AML-193 (cell line): ENCODE measurements around the gene TRMO.
"Not testable (repeated sequence)": the region's sequence is repeated elsewhere in the genome, so short reads cannot be mapped to it uniquely, and the experiment has no call there.

Experiments
- DNase-seq, 2 experiments: peaks; one replicate each; lab custom pipeline; 2025; lab: John Stamatoyannopoulos, UW

TRMO gene, protein sequence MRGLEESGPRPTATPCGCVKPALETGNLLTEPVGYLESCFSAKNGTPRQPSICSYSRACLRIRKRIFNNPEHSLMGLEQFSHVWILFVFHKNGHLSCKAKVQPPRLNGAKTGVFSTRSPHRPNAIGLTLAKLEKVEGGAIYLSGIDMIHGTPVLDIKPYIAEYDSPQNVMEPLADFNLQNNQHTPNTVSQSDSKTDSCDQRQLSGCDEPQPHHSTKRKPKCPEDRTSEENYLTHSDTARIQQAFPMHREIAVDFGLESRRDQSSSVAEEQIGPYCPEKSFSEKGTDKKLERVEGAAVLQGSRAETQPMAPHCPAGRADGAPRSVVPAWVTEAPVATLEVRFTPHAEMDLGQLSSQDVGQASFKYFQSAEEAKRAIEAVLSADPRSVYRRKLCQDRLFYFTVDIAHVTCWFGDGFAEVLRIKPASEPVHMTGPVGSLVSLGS

GRCh38 chr9:97921959-97922724 is at the start of gene TRMO:
TSS of gene TRMO (minus strand) at chr9:97922500. CDS start at chr9:97922493, 7 bp downstream.
- peak; percentile 88 to 89 for DNase-seq

DNA sequence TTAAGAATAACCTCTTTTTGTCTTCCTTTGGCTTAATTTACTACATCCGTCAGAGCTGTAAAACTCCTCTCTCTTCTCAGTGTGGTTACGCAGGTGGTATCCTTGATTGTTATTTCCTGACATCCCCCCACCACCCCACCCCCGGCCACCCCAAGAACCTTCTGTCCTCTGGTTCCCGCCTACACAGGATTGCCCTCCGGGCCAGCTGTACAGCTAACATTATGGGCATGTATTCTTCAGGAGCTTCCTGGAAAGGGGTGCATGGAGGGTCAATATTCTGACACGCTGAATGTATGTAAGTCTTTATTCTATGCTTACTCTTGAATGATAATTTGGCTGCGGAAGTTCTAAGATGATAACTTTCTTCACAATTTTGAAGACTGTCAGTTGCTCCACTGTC is 47.9 kb upstream of the TRMO start:
- DNase-seq: no peak

- DNase-seq: no peak
Measured at GRCh38 chr9:97969014-97969413, 46.7 kb upstream of the TRMO start.

DNA sequence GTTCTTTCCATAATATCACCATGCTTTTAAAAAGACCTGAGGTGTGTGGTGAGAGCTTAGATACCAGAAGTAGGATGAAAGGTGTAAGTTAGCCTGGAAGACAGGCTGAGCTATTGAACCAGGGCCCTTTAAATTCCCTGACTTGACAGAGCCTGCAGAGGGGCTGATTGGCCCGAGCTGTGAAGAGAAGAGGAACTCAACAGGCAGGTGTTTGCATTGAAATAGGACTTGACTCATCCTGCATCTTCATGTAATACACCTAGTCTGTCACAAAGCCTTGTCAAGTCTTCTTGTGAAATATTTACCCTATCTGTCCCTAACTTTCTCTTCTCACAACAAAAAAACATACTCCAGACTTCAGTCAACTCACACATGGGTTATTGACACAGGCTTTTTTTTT is 44.2 kb upstream of the TRMO start:
- DNase-seq: no peak

GRCh38 chr9:97964901-97965300 is 42.6 kb upstream of the TRMO start:
- no peak for DNase-seq

DNA sequence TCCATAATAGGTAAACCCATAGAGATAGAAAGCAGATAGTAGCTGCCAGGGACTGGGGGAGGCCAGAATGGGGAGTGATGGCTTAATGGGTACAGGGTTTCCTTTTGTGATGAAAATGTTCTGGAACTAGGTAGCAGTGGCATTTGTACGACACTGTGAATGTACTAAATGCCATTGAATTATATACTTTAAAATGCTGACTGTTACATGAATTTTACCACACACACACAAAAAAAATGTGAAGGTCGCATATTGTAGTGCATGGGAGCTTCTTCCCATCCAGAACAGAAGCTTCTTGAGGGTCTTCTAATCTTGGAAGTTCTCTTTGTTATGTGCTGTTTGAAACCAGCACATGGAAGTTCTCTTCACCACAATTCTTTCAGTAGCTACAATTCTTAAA is 40.9 kb upstream of the TRMO start:
- no peak for DNase-seq

- DNase-seq: no peak
Measured at GRCh38 chr9:97962575-97962974, 40.3 kb upstream of the TRMO start.

DNA sequence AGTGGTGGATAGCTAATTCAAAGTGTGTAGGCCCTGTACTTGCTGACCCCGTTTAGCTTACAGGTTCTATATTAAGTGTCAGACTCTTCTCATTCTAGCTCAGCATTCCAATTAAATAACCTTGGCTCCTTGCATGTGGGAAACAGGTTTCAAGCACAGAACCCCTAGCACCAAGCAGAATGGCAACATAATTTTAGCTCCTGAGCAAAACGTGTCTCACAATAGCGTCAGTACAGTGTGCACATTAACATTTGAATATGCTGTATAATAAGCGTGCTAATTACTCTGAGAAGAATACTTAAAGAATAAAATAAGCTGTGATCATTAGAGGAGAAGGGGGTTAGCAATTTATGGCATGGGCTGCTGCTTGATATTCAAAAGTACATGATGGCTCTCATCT is 39.8 kb upstream of the TRMO start:
- DNase-seq: no peak

DNA sequence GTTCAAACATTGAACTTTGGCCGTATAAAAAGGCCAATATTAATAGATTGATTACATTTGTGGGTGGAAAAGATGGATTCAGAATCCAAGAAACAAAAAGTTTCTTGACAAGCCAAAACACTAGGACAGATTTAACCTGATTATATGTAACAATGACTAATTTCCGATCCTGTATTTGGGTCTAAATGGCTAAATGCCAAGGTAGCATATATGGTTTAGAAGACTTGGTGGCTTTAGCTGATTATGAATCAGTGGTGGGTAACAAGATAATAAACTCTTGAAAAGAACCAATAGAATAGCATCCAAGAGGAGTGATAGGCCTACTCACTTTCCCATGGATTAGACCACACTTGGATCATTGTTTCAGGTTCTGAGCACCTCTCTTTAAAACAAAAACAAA is 39.1 kb upstream of the TRMO start:
- no peak for DNase-seq

- not testable (repeated sequence) for DNase-seq
Measured at GRCh38 chr9:97960678-97961328, 38.5 kb upstream of the TRMO start.

DNA sequence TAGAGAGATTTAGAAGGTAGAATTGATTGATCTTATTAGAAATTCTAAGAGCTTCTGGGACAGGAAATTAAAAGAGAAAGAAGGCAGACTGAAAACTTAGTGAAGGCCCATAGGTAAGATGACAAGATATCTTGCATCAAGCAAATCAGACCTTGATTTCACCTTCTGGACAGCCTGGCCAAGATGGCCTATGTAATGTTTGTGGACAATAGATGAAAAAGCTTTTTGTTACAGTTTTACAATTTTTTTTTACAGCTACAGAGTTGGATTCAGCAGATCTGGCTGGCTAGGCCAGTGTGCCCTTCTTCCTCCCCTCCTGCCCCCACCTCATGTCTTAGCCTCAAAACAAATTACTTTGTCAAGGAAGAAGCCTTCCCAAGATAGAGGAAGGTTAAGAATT is 37.3 kb upstream of the TRMO start:
- no peak for DNase-seq

DNA sequence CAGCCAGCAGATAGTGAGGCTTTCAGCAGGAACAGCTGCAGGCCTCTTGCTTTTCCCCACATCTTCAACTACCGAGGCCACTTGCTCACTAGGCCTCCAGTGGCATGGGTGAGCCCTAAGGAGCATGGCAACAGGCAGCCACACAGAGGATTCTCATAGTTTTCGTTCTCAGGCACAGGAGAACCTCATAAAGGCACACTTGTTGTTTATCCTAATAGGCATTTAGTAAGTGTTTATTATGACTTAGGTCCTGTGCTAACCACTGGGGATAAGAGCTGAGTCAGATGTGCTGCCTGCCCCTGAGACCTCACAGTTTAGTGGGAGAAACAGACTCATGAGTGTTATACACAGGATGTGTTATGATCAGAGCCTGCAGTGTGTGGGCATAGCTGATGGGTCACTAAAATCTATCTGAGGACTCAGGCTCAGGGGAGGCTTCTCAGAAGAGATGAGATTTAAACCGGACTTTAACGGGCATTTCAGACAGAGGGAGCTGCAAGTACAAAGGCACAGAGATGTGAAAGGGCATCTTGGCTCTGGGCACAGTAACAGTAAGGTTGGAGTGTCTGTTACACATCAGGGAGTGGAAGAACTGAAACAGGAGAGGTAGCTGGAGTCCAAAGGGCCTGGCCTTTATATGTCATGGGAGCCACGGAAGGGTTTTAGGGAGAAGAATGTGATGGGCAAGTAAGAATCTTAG is 36.7 kb upstream of the TRMO start:
- DNase-seq: no peak

GRCh38 chr9:97956331-97956730 is 34.0 kb upstream of the TRMO start:
- DNase-seq: no peak

GRCh38 chr9:97954550-97954989 is 32.3 kb upstream of the TRMO start:
- DNase-seq: peak; percentile 38 to 49

- DNase-seq: not testable (repeated sequence)
Measured at GRCh38 chr9:97950873-97951272, 28.6 kb upstream of the TRMO start.

DNA sequence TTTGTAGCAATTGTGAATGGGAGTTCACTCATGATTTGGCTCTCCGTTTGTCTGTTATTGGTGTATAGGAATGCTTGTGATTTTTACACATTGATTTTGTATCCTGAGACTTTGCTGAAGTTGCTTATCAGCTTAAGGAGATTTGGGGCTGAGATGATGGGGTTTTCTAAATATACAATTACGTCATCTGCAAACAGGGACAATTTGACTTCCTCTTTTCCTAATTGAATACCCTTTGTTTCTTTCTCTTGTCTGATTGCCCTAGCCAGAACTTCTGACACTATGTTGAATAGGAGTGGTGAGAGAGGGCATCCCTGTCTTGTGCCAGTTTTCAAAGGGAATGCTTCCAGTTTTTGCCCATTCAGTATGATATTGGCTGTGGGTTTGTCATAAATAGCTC is 24.8 kb upstream of the TRMO start:
- not testable (repeated sequence) for DNase-seq

DNA sequence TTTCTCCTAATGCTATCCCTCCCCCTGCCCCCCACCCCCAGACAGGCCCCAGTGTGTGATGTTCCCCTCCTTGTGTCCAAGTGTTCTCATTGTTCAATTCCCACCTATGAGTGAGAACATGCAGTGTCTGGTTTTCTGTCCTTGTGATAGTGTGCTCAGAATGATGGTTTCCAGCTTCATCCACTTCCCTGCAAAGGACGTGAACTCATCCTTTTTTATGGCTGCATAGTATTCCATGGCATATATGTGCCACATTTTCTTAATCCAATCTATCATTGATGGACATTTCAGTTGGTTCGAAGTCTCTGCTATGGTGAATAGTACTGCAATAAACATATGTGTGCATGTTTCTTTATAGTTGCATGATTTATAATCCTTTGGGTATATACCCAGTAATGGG is 23.2 kb upstream of the TRMO start:
- DNase-seq: not testable (repeated sequence)

DNA sequence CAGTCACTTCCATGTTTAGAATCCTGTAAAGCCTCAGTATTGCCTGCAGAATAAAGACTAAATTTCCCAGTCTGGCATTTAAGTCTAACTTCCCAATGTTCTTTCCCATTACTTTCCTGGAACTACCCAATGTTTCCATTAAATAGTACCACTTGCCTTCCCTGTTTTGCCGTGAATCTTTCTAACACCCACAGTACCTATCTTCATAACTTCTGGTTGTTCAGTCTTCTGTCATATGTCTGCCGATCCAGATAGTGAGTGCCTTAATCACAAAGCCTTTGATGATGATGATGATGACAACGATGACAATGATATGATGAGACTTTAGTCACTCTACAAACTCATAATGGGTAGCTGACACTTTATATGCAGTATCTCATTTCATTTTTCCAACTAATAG is 22.3 kb upstream of the TRMO start:
- no peak for DNase-seq

GRCh38 chr9:97943308-97943855 is 21.1 kb upstream of the TRMO start:
- DNase-seq: no peak

- DNase-seq: no peak
Measured at GRCh38 chr9:97941323-97941722, 19.0 kb upstream of the TRMO start.

DNA sequence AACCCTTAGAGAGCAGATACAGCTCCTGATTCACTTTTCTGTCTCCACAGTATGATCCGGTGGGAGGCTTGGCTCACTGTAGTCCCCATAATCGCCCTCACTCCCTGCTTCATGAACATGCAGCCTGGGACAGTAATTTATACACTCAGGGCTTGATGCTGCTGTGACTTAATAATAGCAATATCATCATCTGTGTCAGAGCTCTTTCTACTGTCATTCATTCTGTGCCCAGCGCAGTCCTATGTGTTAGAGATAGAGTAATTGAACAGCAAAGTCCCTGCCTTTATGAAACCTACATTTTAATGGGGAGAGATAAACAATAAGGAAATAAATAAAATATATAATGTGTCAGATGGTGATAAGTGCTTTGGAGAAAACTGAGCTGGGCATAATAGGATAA is 18.4 kb upstream of the TRMO start:
- no peak for DNase-seq

- DNase-seq: no peak
Measured at GRCh38 chr9:97940233-97940632, 17.9 kb upstream of the TRMO start.
